K562 (cell line): ENCODE results near the gene DCAF8. TPM values are rescaled to one million over a fixed set of nuclear protein-coding genes. Genes with fewer than 3 reads are reported as not detected.

Source experiments
- ETV5 ChIP-seq: sonication (generic); formaldehyde crosslinking; IDR thresholded peaks from 2 replicates; pipeline ENCODE4 v1.4.0; 2020; ENCODE audit warnings: low read depth, mild to moderate bottlenecking, missing genetic modification reagents
- GABPA ChIP-seq: fragments of 200-800 bp; sonication (Bioruptor generic); conservative IDR thresholded peaks from 2 replicates; pipeline ENCODE4 v1.6.1; 2016; ENCODE audit warnings: low read depth, missing genetic modification characterization, missing compliant biosample characterization
- KAT8 ChIP-seq: fragments of 450-650 bp; IDR thresholded peaks from 2 replicates; pipeline ENCODE4 v1.6.1; 2016; ENCODE audit warnings: low read depth, mild to moderate bottlenecking
- MAZ ChIP-seq, 2 experiments: fragments of 450-650 bp in 1 of 2; sonication (generic) in 1 of 2; formaldehyde crosslinking; IDR thresholded peaks in 1 of 2; conservative IDR thresholded peaks in 1 of 2; 2 replicates each; pipeline versions ENCODE4 v1.4.0 to v1.5.0; 2020; ENCODE audit warnings: mild to moderate bottlenecking in 1 of 2, missing genetic modification reagents in 1 of 2
- PHF21A ChIP-seq: fragments of 450-650 bp; IDR thresholded peaks from 2 replicates; pipeline ENCODE4 v1.6.1; 2017; ENCODE audit warnings: low read depth, borderline replicate concordance
- RCOR1 ChIP-seq, 2 experiments: IDR thresholded peaks; 2 replicates each; pipeline ENCODE4 v1.6.1; 2012; ENCODE audit warnings: low read depth in 2 of 2, low read length in 2 of 2, borderline replicate concordance in 1 of 2, improper control_type of control experiment in 1 of 2
- SMARCE1 ChIP-seq: fragments of 450-650 bp; IDR thresholded peaks from 2 replicates; pipeline ENCODE4 v1.7.1; 2016; ENCODE audit warnings: mild to moderate bottlenecking
- SP2 ChIP-seq: IDR thresholded peaks from 2 replicates; pipeline ENCODE4 v1.6.1; 2011; ENCODE audit warnings: mild to moderate bottlenecking, low read depth, low read length, moderate library complexity; ENCODE audit not compliant: poor library complexity, severe bottlenecking; ENCODE audit errors: extremely low read depth
- ZNF121 ChIP-seq: sonication (generic); formaldehyde crosslinking; conservative IDR thresholded peaks from 2 replicates; pipeline ENCODE4 v1.8.0; 2022; ENCODE audit warnings: missing genetic modification reagents
- ZNF253 ChIP-seq: fragments of 250-450 bp; sonication (Bioruptor Pico); conservative IDR thresholded peaks from 2 replicates; pipeline ENCODE4 v1.6.1; 2021; ENCODE audit warnings: mild to moderate bottlenecking
- ZNF589 ChIP-seq: fragments of 200-800 bp; sonication (Bioruptor generic); IDR thresholded peaks from 2 replicates; pipeline ENCODE4 v1.6.1; 2016; ENCODE audit warnings: low read depth, missing genetic modification characterization, missing compliant biosample characterization
- ZNF780A ChIP-seq: fragments of 250-450 bp; sonication (Bioruptor Pico); IDR thresholded peaks from 2 replicates; pipeline ENCODE4 v1.5.0; 2021; ENCODE audit warnings: mild to moderate bottlenecking
- polyA plus RNA-seq, 8 experiments: library from polyadenylated mRNA; depleted of rRNA in 4 of 8; stranded (reverse) in 5 of 8; unstranded in 3 of 8; fragments of >200 nt; fragmentation: Nextera tagmentation in 2 of 8; fragmentation: Illumina TruSeq in 1 of 8; extraction: Ambion mirVana in 2 of 8; extraction: Trizol in 1 of 8; gene quantifications; 2 replicates each; pipeline versions ENCODE4 v1.2.1 to v1.2.3, GENCODE V29; 2011 to 2014; ENCODE audit warnings: inconsistent platforms in 1 of 8, missing spikeins in 1 of 8
- total RNA-seq, 7 experiments: library from RNA; depleted of rRNA in 6 of 7; stranded (reverse); fragments of >200 nt in 6 of 7; fragmentation: Illumina TruSeq in 2 of 7; extraction: Trizol in 2 of 7; gene quantifications; 2 replicates each; pipeline versions ENCODE4 v1.2.1 to v1.2.3, GENCODE V29; 2011 to 2021; ENCODE audit warnings: low replicate concordance in 1 of 7
- TF ChIP-seq, protein P1 (sequence below): fragments of 450-650 bp; IDR thresholded peaks from 2 replicates; pipeline ENCODE4 v1.6.1; 2018; ENCODE audit warnings: mild to moderate bottlenecking, low read depth; ENCODE audit not compliant: partially characterized antibody
- TF ChIP-seq, protein P2 (sequence below): fragments of 450-650 bp; IDR thresholded peaks from 2 replicates; pipeline ENCODE4 v1.7.1; 2018; ENCODE audit warnings: mild to moderate bottlenecking, low read depth; ENCODE audit not compliant: partially characterized antibody
- TF ChIP-seq, protein P3 (sequence below): fragments of 200-800 bp; sonication (Bioruptor generic); IDR thresholded peaks from 2 replicates; pipeline ENCODE4 v1.6.1; 2017; ENCODE audit warnings: missing genetic modification characterization, missing compliant biosample characterization

DCAF8 gene
- total and polyA plus RNA-seq, 9 of the 15 experiments (the other 6 are each of a cell fraction or from before 2014, with no cell fraction given) = 11.6 to 149 (median 81.3) TPM

DNA sequence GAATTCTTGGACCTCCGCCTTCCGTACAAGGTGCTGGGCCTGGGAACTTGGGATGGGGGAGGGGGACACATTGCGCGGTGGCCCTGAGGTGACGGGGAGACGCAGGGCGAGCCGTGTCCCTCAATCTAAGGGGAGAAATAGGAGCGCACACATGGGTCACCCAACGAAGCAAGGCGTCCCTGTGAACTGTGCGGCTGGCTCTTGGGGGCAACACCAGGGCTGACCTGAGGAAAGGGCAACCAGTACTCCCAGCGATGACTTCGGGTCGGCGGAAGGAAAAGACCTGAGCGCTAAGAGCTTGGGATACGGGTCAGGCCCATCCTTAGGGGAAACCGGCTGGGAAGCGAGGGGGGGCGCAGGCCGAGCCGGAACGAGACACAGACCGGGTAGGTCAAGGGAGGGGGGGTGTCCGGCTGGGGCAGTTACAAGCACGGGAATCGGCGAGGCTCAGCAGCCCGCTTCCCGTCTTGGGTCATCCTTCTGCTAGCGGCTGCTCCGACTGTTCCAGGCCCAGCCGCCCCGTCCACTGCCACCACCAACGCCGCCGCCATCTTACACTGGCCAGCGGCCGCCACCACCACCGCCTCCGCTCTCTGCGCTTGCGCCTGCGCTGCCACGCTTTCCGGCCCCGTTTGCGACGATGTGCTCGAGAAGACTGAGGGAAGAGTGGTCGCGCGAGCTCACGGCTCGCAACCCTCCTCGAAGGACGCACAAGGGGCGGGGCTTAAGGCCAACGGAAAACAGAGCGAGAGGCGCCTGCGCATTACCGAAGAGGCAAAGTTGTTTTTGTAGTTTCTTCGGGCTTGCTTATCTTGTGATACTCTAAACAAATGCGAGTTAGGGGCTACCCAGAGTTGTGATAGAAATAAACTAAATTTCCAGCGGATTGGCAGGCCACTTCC, at the start of gene DCAF8 (continued):
- TF ChIP-seq, protein P1, sequence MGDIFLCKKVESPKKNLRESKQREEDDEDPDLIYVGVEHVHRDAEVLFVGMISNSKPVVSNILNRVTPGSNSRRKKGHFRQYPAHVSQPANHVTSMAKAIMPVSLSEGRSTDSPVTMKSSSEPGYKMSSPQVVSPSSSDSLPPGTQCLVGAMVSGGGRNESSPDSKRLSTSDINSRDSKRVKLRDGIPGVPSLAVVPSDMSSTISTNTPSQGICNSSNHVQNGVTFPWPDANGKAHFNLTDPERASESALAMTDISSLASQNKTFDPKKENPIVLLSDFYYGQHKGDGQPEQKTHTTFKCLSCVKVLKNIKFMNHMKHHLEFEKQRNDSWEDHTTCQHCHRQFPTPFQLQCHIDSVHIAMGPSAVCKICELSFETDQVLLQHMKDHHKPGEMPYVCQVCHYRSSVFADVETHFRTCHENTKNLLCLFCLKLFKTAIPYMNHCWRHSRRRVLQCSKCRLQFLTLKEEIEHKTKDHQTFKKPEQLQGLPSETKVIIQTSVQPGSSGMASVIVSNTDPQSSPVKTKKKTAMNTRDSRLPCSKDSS = no peak
- no peak for TF ChIP-seq ZNF121 (CRISPR knock-in tag)
- TF ChIP-seq ETV5 (CRISPR knock-in tag) = 0 out of 2 replicates have a peak, but pooled peaks have one; percentile 30
- no peak for TF ChIP-seq SP2
- TF ChIP-seq, protein P2, sequence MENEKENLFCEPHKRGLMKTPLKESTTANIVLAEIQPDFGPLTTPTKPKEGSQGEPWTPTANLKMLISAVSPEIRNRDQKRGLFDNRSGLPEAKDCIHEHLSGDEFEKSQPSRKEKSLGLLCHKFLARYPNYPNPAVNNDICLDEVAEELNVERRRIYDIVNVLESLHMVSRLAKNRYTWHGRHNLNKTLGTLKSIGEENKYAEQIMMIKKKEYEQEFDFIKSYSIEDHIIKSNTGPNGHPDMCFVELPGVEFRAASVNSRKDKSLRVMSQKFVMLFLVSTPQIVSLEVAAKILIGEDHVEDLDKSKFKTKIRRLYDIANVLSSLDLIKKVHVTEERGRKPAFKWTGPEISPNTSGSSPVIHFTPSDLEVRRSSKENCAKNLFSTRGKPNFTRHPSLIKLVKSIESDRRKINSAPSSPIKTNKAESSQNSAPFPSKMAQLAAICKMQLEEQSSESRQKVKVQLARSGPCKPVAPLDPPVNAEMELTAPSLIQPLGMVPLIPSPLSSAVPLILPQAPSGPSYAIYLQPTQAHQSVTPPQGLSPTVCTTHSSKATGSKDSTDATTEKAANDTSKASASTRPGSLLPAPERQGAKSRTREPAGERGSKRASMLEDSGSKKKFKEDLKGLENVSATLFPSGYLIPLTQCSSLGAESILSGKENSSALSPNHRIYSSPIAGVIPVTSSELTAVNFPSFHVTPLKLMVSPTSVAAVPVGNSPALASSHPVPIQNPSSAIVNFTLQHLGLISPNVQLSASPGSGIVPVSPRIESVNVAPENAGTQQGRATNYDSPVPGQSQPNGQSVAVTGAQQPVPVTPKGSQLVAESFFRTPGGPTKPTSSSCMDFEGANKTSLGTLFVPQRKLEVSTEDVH = no peak
- TF ChIP-seq PHF21A = no peak
- peak in 1 of 2 experiments; percentile 7; a peak in 1 of 4 replicates for TF ChIP-seq RCOR1 (IDR thresholded peaks at IDR 0.05; ENCODE audit: borderline replicate concordance in 1 of 2, low read depth in 2 of 2, low read length in 2 of 2)
- TF ChIP-seq ZNF253 (CRISPR knock-in tag) = no peak
- TF ChIP-seq, protein P3, sequence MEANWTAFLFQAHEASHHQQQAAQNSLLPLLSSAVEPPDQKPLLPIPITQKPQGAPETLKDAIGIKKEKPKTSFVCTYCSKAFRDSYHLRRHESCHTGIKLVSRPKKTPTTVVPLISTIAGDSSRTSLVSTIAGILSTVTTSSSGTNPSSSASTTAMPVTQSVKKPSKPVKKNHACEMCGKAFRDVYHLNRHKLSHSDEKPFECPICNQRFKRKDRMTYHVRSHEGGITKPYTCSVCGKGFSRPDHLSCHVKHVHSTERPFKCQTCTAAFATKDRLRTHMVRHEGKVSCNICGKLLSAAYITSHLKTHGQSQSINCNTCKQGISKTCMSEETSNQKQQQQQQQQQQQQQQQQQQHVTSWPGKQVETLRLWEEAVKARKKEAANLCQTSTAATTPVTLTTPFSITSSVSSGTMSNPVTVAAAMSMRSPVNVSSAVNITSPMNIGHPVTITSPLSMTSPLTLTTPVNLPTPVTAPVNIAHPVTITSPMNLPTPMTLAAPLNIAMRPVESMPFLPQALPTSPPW (CRISPR knock-in tag) = peak; percentile 77
- peak; percentile 81 to 83 for TF ChIP-seq MAZ (CRISPR knock-in tag; conservative IDR thresholded peaks at IDR 0.05 in 1 of 2, IDR thresholded peaks at IDR 0.05 in 1 of 2)
- TF ChIP-seq KAT8 = no peak
- TF ChIP-seq ZNF589 = no peak
- TF ChIP-seq SMARCE1 = no peak; the same call in 1 of the 2 replicates
- no peak for TF ChIP-seq ZNF780A (CRISPR knock-in tag)
- no peak for TF ChIP-seq GABPA (tag)
